Endometrial microvascular endothelial cells (primary cell): ENCODE measurements around the gene LHPP. TPM values are rescaled to one million over a fixed set of nuclear protein-coding genes. Genes with fewer than 3 reads are reported as not detected.

ENCODE experiments used
- in situ Hi-C: cut with HindIII; loops from 2 replicates; pipeline ENCODE4 v1.10.0; 2017; ENCODE audit warnings: low sequenced_read_pairs, low pct_unique_long_range_greater_than_20kb; ENCODE audit errors: inconsistent ontology term
- total RNA-seq: library from RNA; depleted of rRNA; stranded (reverse); fragments of >200 nt; gene quantifications from one replicate; pipeline ENCODE4 v1.2.3, GENCODE V29; 2015; ENCODE audit errors: inconsistent ontology term

LHPP gene
- total RNA-seq, 1 donor from 2014 or later = 12.3 TPM

DNA sequence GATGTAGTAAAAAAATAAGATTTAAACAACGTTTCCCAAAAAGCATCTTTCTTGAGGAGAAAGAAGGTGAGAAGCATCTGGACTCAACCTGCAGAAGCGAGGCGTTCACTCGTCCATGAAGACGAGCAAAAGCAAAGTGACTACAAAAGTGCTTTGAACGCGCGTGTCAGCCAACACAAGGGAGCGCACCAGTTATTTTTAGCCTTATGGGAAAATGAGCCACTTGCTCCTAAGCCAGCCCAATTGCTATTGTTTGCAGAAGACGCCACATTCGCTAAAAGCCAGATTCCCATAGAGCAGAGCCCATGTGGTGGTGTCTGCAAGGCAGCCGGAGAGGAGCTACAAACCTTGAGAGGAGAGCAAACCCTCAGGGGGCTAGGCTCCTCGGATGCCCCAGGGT lies 160.0 kb downstream of the LHPP start:
- in situ Hi-C loops = no loop called here

DNA sequence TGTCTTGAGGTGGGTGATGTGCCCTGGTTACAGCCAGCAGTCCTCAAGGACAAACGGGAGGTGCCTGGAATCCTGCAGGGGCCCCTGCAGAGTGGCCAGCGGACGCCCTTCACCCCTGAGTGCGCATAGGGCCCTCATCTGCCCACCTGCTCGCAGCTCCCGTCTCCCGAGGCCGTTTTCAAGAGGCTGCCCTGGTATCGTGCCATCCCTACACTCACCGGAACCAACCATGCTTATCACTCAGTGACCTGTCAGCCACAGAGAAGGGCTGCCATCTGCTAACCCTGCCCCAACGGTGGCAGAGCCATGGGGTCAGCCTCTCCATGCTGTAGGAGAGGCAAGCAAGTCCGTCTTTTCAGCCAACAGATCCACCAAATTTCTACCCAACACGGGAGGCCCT lies 160.5 kb downstream of the LHPP start:
- in situ Hi-C loops = no loop called here

DNA sequence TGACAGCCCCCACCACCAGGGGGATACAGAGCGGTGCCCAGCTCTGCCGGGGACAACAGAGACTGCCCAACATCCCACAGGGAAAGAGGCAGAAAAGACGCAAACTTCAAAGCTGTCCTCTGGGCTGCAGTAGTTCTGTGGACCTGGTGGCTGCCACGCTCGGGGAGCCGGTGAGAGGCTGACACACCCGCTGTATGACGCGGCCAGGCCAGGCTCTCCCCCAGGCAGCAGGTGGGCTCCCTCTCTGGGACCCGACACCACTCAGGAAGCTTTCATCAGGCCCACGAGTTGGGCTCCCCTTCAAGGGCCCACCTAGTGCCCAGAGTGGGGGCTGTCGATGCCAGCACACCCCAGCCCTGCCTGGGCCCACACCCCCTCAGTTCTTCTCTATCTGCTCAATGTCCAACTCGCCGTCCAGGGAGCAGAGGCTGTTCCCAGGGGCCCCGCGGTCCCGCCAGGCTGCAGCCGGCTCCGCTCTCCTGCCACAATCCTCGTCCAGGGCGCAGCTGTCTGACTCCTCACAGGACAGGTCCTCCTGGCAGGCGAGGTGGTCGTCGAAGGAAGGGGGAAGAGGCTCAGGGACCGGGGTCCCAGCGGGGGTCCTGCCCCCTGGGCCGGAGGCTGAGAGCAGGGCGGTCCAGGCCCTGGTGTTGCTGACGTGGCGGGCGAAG lies 161.4 kb downstream of the LHPP start:
- in situ Hi-C loops = no loop called here

DNA sequence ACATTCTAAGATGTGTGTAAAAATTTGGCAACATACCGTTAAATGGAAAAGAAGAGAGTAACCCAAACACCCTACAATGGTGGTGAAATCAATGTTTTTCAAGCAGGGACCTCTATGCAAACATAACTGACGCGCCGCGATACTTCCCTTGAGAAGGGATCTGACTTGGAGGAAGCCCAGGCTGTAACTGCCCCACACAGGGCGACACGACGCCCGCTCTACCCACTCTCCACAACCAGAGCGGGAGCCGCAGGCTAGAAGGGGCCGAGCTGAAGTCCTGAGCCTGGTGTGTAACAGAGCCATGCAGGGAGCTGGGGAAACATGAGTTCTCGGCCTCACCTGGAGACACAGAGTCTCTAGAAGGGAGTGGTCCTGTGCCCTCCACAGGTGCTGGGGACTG lies 162.4 kb downstream of the LHPP start:
- in situ Hi-C loops = no loop called here

DNA sequence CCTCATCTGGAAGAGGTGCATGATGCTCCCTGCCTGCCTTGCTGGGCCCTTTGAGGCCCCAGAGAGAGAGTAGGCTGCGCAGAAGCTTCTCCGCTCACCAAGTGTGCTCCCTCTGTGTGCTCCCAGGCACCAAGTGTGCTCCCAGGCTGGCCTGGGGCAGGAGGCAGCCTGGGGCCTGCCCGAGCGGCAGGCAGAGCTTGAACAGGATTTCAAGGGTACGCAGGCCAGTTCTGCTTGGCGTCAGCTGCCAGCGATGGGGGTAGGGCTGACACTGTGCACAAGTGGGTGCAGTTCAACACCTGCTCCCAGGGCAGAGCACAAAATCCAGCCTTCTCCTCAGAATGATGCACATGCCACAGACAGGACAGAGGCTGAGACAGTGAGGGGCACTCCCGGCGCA lies 162.8 kb downstream of the LHPP start:
- in situ Hi-C loops = no loop called here

DNA sequence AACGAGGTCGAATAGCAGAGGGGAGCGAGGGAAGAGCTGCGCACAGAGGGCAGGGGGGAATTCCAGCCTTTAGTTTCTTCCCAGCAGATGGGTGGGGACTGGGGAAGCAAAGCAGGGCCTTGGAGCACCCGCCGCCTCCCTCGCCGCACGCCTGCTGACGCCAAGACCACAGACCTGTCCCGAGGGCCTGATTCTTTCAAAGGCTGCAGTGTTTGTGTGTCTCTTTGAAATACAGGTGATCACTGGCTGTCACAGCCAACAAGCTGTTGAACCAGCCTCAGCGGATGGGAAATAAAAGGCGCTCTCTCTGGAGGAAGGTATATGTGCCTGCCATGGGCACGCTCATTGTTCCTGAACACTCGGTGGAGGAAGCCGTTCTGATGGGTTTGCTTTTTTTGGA lies 163.3 kb downstream of the LHPP start:
- in situ Hi-C loops = no loop called here

DNA sequence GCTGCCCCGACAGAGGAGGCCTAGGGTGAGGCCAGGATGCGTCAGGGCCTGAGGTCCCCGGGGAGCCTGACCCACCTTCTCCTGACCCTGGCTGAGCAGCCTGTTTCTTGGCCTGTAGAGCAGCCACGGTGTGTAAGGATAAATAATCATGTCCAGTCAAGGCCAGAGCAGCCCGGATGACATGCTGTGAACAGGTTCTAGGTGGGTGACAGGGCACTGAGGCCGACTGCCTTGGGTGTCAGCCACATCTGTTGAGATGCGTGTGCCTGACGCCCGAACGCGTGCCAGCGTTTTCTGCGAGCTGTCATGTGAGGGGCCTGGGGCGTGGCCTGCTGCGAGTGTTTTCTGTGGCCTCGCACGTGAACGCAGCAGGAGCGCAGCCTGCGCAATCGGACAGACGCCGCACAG lies 164.2 kb downstream of the LHPP start:
- in situ Hi-C loops = no loop called here

DNA sequence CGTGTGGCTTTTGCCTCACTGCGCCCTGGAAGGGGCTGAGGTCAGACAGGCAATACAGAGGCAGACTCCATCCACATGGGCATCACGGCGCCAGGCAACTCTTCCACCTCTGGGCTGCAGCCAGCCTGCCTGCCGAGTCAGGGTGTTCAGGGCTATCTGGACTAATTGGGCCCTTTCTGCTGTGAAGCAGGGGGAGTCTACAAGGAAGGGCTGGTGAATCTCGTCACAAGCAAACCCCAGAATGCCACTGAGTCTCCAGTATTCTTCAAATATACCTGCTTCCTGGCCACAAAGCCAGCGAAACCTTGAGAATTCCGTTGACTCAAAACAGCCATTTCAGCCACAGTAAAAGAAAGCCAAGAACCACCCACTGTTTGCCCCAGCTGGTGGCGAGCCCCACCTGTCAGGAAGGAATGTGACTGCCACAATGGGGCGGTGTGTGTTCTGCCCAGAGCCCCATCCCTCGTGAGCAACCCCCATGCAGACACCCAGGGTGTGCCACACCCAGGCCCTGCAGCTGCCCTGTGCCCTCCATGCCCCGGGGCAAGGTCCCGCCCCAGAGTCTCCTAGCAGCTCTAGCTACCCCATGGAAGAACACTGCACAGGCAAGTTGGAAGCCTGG lies 165.2 kb downstream of the LHPP start:
- in situ Hi-C loops = no loop called here

DNA sequence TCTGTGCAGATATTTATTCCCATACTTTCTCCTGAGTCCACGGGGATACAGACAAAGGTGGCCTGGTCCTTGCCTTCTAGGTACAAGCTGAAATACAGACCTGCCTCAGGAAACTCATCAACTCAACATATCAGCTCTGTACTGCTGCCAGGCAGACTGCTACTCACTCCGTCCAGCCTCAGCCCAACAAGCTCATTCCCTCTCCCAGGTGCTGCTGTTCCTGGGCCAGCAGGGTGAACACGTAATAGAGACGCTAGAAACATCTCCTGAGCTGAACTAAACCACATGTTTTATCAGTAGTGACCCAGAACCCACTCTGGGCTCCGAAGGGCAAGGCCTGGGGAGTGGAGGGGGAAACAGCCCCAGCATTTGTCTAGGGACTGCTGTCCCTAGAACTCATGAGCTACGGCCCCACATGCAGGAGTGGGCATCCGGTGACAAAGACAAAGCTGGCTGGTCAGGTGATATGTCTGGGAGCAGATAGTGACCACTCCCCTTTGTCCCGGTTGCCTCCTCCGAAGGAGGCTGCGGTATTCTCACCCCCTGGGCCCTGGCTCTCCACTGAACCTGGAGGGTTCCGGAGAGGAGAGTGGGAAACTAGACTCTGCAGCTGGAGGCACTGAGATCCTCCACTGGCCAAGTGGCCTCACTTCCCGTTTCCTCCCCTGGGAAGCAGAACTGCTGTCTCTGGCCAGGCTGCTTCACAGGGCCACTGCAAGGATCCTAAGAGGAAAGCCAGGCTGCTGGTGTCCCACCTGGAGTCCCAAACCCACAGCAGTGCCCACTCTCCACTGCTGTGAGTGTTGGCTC lies 166.4 kb downstream of the LHPP start:
- in situ Hi-C loops = no loop called here

DNA sequence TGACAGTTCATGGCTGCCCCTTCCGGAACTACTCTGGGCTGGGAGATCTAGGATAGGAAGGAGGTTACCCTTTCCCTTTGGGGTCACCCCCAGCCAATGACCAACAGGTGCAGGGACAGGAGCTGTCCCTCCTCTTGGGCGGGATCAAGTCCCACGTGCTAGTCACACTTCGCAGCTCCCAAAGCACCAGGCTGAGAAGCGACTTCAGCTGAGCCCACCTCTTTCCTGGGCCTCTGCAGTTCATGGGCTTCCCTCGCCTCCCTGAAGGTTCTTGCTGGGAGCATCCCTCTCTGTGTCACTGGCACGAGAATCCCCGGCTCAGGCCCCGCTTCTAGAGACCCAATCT lies 167.0 kb downstream of the LHPP start:
- in situ Hi-C loops = no loop called here

DNA sequence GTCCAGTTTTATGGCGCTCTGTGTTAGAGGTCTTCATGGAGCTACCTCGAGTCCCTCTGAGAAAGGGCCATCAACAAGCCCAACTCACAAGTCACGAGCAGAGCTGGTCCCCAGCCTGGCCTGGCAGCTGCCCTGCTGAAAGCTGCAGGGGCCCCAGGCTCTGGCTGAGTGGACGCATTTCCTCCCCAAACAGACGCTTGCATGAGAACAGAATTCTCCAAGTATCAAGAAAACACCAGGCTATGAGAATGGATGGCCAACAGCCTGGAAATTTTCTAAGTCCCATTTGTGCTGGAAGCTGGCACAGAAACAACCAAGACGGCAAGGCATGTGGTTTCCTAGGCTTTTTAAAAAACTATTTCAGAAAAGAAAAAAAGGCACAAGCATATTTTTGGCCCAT lies 167.8 kb downstream of the LHPP start:
- in situ Hi-C loops = no loop called here

DNA sequence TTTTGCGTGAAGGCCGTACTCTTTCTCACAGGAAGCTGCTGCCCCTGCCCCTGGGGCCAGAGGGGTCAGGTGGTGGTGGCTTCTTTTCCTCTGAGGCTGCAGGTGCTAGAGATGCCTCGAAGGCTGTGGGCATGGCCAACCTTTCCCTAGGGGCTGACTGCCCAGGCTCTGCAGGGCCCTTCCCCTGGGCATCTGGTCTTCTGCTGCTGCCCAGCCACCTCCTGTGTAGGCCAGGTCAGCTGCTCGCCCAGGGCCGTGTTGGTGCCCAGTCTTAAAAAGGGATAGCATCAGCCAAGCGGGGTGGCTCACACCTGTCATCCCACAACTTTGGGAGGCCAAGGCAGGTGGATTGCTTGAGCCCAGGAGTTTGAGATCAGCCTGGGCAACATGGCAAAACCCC lies 168.2 kb downstream of the LHPP start:
- in situ Hi-C loops = no loop called here

DNA sequence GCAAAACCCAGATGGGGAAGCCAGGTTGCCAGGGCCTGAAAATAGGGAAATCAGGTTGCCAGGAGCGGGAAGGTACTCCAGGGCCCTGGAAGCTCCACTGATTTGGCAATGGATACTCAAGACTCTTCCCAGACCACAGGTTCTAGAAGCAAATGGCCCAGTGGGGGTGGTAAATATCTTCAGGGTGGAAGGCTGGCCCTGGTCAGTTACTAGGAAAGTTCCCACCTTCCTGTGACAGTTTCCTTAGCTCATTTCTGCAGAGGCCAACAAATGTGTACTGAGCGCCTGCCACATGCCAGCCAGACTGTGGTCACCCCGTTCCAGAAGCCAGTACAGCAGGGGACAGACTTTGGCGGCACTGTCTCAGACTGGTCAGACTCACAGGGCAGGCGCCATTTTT lies 168.9 kb downstream of the LHPP start:
- in situ Hi-C loops = no loop called here

DNA sequence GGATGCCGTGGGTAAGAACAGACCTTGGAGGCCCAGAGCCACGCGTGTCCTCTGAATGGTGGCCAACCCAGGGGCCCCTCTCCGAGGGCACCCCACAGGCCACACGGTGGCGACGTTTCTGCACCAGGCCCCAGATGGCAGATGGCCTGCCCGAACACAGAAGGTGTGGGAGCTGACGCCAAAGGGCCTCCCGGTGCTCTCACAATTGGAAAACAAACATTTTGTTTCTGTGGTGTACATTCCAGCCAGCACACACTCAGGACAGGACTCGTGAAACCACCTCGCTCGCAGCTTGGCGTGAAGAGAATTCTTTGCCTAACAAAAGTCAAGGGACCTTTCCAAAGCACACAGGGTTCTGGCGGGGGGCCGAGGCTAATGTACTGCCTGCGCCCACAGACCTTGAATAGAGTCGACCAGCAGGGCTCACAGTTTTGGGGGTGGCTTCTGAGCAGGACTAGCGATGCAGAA lies 170.5 kb downstream of the LHPP start:
- in situ Hi-C loops = no loop called here

DNA sequence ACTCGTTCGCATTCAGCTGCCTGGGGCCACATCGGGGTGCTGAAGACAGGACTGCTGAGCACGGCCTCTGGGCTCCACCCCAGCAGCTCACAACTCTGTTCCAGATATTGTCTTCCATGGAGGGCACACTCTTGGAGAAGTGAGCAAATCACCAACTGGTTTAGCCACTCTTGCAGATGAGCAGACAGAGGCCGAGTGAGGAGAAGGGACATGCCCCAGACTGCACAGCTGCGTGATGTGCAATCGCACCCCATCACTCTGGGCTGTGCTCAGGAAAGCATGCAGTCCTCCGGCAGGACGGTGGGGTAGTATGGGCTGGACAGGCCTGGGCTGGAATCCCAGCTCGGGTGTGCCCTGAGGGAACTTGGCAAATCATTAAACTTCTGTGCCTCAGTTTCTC lies 170.9 kb downstream of the LHPP start:
- in situ Hi-C loops = no loop called here

DNA sequence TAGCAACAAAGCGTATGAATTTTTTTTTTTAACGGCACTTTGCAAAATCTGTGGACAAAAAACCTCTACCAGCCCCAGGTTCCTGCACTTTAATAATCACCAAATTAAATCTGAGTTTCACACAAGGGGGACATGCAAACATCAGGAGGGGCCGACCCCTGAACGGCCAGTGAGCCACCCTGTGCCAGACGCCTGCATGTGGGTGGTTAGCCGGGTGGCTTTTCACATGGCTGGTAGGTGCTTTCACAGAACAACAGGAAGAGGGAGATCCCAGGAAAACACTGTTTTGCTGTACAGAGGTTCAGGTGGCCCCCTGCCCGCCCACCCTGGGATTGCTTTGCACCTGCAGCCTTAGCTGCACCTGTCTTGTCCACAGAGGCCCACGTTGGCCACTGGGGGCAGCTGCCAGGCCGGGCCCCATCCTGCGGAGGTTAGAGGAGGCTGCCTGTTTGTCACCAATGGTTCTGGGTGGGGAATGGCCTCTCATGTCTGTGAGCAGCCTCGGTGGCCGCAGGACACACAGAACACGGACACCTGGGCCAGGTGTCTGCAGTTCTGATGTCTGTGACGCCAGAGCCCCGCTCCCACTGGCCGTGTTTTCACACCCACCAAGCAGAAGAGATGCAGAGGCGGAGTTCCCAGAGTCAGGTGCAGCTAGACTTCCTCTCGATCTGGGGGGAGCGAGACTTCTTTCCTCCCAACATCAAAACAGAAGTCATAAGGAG lies 174.8 kb downstream of the LHPP start:
- in situ Hi-C loops = no loop called here

DNA sequence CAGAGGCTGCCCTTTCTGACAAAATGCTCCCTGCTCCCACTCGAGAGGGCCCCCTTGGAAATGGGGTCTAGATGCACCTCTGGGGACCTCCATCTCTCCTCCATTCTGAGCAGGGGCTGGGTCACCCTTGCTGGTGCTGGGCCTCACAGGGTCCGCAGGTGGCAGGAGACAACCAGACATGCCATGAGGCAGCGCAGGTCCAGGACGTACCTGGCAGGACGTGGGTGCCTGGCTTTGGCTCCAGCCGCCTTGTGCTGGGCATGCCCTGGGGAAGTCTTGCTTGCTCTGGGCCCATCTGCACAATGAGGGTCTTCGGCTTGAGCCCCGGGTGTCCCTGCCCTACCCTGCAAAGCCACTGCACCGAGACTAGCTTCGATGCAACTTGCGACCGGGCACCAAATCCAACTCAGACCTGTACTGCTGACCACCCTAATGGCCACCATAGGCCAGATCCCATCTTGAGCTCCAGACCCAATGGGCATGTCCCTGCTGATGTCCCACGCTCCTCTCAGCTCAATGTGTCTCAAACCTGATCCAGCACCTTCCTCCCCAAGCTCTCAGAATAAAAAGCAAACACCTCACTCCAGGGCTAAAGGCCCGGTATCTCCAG lies 175.6 kb downstream of the LHPP start:
- in situ Hi-C loops = no loop called here

DNA sequence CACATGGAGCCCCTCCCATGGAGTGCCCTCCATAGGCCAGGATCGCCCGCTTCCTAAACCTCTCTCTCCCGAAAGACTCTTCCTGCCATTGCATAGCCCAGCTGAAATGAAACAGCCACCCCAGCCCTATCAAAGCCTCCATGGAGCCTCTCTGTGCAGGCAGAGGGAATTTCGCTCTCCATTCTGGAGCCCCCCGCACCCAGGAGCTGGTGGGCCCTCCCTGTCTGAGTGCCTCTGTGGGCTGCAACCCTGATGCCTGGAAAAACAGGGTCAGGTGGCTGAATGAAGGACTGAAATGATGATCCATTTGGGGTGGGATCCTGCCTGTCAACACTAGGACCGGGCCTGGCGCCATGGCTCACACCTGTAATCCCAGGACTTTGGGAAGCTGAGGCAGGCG lies 176.1 kb downstream of the LHPP start:
- in situ Hi-C loops = no loop called here

DNA sequence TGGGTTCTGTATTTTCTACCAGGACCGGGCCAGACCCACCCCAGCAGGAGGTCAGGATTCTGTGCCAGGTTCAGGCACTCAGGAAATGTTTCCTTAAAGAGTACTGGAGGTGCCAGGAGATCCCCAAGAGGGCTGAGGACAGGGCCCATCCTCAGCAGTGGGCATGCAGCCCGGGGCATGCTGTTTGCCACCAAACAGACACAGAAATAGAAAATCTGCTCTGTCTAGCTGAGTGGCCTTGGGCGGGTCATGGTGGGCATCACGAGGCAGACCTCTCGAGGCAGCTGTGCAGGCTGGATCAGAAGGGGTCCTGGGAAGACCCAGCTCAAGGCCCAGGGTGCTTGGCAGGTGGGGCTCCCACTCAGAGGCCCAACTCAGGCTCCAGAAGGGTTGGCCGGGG lies 177.6 kb downstream of the LHPP start:
- in situ Hi-C loops = no loop called here
